Measurements from ENCODE around the gene SLC22A23.

The SLC22A23 gene

DNA sequence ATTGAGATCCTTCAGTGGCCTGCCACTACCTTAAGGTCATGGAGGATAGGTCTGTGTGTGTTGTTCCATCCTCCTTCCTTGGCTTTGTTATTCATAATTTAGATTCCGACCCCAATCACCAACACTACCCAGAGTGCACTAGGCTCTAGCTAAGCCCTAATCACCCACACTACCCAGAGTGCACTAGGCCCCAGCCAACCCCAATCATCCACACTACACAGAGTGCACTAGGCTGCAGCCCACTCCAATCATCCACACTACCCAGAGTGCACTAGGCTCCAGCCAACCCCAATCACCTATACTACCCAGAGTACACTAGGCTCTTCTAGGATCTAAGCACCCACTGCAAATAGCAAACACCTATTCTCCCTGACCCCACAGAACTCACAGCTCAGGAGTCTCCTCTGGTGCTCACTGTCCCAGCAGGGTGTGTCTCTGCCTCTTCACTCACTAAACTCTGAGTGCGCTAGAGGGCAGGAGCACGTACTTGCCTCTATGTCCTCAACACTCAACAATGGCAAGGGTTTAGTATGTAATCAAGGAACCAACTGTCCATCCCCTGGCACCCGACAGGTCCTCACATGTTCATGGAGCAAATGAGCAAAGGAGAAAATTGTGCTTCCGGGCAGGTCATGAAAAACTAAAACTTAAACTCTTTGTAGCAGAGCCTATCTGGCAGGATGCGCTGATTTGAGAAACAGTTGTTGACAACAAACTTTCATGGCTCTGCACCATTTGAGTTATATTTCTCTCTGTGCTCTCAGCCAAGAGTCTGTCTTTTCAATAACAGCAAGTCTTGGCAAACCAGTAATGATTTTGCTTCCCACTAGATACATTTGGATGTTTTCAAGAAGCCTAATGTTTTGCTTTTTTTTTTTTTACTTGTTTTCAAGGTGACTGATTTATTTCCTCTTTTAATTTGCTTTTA is 54.3 kb downstream of the SLC22A23 start:
- FAIRE-seq (no peak), DNase-seq (ENCODE audit: insufficient read length, low spot score) (no peak)
- TF ChIP-seq, protein P1, sequence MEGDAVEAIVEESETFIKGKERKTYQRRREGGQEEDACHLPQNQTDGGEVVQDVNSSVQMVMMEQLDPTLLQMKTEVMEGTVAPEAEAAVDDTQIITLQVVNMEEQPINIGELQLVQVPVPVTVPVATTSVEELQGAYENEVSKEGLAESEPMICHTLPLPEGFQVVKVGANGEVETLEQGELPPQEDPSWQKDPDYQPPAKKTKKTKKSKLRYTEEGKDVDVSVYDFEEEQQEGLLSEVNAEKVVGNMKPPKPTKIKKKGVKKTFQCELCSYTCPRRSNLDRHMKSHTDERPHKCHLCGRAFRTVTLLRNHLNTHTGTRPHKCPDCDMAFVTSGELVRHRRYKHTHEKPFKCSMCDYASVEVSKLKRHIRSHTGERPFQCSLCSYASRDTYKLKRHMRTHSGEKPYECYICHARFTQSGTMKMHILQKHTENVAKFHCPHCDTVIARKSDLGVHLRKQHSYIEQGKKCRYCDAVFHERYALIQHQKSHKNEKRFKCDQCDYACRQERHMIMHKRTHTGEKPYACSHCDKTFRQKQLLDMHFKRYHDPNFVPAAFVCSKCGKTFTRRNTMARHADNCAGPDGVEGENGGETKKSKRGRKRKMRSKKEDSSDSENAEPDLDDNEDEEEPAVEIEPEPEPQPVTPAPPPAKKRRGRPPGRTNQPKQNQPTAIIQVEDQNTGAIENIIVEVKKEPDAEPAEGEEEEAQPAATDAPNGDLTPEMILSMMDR (IDR thresholded peaks at IDR 0.05; ENCODE audit: insufficient read depth, missing control alignments): no peak

DNA sequence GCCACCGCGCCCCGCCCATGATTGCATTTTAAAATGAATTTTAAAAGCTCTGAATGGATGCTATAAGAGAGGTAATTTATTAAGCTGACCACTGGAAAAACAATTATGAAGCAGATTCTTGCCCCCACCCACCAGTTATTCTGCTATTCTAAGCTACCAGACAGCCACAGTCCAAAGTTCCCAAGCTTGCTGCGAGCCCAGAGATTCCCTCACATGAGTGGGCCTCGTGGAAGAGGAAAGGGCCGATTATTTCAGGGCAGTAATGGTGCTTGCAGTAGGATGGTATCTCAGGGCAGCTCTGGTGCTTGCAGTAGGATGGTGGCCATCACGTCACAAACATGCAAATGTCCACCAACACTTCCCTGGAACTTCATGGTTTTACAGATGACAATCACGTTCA is 56.7 kb downstream of the SLC22A23 start:
- FAIRE-seq (no peak), DNase-seq (ENCODE audit: insufficient read length, low spot score) (no peak)
- TF ChIP-seq, protein P1 (IDR thresholded peaks at IDR 0.05; ENCODE audit: insufficient read depth, missing control alignments): no peak

DNA sequence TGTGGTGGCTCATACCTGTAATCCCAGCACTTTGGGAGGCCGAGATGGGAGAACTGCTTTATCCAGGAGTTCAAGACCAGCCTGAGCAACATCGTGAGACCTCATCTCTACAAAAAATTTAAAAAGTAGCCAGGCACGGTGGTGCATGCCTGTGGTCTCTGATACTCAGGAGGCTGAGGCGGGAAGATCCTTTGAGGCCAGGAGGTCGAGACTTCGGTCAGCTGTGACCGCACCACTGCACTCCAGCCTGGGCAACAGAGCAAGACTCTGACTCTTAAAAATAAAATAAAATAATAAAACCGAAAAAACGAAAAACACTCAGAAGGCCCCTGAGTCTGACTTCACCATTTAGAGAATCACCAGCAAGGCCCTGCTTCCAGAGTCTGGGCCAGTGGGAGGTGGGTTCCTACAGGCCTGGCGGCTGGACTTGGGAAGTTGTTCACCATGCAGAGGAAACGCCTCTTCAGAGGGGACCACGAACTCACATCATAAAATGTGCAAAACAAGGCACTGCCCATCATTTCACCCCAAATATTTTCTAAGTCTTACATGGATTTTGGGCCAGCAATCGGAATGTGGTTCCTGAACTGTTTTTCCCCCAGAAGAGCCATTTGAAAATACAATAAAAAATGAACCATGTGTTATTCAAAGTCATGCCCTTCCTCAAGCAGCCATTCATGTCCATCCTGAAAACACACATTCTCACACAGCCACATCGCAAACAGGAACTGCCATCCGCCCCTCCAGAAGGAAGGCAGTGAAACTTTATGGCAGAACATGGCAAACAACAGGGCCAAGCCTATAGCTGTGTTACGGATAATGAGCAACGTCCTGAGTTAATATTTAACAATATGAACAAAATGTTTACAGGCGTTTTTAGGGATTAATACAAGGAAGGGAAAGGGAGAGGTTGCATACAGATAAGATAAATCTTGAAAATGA is 57.8 kb downstream of the SLC22A23 start:
- no peak for DNase-seq (ENCODE audit: insufficient read length, low spot score)
- TF ChIP-seq, protein P1 (IDR thresholded peaks at IDR 0.05; ENCODE audit: insufficient read depth, missing control alignments): no peak
- no peak for FAIRE-seq

DNA sequence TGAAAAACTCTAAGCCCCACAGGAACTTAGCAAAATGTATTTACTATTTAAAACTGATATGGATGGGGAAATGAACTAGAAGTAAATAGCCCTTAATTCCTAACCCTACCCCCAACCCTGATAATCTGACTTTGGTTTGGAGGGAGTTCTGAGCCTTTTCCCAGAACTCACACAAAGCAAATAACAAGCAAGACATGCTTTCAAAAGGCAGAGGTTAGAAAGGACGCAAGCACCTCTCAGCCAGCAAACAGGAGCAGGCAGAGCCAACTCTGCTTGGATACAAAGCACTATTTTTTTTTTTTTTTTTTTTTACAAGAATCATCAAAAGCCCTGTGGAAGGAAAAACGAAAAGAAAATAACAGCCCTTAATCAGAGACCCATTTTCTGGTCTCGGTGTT is 58.7 kb downstream of the SLC22A23 start:
- DNase-seq (ENCODE audit: insufficient read length, low spot score) (no peak), FAIRE-seq (no peak)
- TF ChIP-seq, protein P1 (IDR thresholded peaks at IDR 0.05; ENCODE audit: insufficient read depth, missing control alignments): no peak

DNA sequence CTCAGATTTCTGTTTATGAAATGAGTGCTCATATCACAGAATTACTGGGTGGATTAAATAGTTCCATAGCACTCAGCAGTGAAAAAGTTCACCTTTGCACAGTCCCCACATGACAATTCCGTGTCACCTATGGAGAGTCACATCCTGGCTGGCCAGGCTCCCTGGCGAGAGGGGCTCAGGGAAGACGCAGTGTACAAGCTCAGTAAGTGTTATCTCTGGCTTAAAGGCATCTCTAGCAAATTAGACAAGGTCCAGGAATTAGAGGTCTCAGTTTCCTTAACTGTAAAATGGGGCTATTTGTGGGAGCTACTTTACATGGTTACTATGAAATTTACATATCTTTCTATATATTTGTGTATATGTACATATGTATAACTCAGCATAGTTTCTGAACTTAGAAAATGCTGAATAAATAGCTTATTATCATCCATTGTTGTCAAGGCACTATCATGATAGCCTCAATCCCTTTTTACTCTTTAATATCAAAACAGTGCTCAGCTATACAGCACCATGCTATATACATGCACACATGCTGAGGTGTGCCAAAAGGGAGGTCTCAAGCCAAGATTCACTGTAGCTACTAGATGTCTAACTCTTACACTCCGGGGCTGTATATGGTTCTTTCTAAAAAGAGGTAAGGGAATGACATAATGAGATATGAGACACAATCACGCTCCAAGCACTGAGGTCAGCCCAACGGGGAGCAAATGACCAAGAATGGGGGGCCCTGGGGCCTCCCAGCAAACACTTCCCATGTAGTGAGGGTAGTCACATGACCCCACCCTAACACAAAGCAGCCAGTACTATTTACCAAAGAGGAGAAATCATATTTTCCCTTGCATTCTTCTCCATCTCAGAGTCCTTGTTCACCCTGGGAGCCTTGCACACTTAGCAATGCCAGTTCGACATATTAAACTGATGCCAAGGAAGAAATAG is 59.4 kb downstream of the SLC22A23 start:
- no peak for FAIRE-seq
- TF ChIP-seq, protein P1 (IDR thresholded peaks at IDR 0.05; ENCODE audit: insufficient read depth, missing control alignments): no peak
- no peak for DNase-seq (ENCODE audit: insufficient read length, low spot score)

DNA sequence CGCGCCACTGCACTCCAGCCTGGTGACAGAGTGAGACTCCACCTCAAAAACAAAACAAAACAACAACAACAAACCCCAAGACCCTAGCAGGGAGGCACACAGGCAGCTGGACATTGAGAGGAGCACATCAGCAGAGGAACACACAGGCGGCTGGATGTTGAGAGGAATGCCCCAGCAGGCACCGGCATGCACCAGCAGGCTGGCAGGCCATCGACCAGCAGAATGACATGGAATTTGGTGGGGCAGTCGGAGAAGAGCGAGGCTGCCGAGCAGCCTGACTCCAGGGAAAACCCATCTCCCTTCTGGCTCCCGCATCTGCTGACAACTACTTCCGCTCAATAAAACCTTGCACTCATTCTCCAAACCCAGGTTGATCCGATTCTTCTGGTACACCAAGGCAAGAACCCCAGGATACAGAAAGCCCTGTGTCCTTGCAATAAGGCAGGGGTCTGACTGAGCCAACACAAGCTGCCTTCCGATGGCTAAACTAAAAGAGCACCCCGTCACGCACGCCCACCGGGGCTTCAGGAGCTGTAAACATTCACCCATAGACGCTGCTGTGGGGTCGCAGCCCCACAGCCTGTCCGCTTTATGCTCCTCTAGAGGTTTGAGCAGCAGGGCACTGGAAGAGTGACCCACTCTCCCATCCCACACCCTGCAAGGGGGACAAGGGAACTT is 60.2 kb downstream of the SLC22A23 start:
- FAIRE-seq (no peak), DNase-seq (ENCODE audit: insufficient read length, low spot score) (no peak)
- TF ChIP-seq, protein P1 (IDR thresholded peaks at IDR 0.05; ENCODE audit: insufficient read depth, missing control alignments): no peak

All from D721Med (cell line).